ENCODE data around the gene P2RX7.
"Not testable (repeated sequence)": the region's sequence is repeated elsewhere in the genome, so short reads cannot be mapped to it uniquely, and the experiment has no call there.

P2RX7 gene

DNA sequence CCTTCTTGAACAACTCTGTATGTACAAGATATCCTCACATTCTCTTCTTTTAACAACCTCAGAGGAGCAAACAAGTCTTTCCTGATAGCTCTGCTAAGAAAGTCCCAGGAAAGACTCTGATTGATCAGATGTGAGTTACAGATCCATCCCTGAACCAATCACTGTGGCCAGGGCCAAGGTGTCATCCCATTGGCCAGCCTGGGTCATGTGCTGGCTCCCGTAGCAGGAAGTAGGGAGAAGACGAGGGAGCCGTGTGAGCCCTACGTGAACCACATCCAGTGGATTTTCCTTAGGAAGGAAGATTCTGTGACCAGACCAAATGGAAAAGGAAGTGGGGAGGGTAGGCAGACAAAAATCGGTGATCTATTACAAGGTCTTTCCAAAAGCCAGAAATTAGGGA, 5.6 kb downstream of the P2RX7 start:
- no peak for DNase-seq

DNA sequence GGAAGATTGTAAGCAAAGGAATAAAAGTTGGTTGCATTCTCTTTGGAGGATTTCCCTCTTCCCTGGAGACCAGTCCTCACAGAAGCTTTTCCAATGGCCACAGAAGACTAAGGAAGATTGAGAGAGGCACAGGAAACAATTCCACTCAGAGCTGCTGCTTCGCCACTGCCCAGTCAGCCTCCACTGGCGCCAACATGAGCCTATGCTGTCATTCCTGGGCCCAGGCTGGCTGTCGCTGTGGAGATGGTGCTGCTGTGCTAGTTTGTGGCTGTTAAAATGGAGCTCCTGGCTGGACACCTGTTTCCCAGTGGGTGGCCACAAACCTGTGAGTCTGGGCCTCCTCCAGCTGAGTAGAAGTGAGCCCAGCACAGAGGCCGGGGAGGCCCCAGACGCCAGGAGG, 6.6 kb downstream of the P2RX7 start:
- DNase-seq, result no peak

DNA sequence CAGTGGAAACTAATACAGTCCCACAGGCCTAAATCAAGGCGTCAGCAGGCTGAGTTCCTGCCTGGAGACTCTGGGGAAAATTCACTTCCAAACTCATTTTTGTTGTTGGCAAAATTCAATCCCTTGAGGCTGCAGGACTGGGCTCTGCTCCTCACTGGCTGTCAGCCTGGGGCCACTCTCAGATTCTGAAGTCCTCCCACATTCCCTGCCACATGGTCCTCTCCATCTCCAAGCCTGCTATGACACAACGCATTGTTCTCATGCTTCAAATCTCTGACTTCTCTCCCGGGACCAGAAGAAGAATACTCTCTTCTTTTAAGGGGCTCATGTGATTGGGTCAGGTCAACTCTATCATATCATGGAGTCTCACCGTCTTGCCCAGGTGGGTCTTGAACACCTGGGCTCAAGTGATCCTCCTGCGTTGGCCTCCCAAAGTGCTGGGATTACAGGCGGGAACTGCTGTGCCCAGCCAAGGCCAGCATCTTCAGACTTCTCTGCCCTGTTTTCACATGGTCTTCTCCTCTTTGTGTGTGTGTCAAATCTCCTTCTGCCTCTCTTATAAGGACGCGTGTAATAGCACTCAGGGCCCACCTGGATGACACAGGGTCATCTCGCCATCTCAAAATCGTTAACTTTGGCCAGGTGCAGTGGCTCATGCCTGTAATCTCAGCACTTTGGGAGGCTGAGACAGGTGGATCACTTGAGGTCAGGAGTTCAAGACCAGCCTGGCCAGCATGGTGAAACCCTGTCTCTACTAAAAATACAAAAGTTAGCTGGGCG, 9.7 kb downstream of the P2RX7 start:
- DNase-seq, result no peak

DNA sequence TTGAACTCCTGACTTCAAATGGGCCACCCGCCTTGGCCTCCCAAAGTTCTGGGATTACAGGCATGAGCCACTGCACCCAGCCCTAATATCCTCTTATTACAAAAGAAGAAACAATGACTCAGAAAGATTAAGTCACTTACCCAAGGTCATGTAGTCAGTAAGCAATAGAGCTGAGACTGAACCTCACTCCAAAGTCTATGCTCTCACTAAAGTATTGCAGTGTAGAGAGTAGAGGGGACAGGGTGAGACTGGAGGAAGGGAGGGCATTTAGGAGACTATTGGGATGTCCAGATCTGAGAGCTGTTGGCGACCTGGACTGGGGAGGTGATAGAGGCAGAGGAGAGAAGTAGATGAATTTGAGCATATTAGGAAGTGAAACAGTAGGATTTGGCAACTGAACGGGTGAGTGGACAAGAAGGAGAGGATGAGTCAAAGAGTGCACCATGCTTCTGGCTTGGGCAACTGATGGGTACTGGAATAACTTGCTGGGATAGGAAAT, 11.8 kb downstream of the P2RX7 start:
- peak in 1 of 2 donors; percentile 45 for DNase-seq

DNA sequence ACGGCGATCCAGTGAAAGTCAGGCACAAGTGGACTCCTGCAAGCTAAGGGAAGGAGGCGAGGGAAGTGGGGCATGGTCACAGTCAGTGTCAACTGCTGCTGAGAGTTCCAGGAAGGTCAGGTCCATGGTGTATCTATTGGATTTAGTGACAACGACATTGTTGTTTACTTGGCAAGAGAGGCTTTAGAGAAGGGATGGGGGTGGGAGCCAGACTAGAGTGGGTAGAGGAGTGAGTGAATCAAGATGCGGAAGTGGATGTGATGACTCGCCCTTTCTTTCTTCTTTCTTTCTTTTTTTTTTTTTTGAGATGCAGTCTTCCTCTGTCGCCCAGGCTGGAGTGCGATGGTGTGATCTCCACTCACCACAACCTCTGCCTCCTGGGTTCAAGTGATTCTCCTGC, 12.5 kb downstream of the P2RX7 start:
- DNase-seq, result no peak

DNA sequence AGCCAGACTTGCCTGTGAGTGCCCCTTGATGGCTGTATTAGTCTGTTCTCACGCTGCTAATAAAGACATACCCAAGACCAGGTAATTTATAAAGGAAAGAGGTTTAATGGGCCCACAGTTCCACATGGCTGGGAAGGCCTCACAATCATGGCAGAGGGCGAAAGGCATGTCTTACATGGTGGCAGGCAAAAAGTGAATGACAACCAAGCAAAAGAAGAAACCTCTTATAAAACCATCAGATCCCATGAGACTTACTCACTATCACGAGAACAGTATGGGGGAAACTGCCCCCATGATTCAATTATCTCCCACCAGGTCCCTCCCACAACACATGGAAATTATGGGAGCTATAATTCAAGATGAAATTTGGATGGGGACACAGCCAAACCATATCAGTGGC, 16.6 kb downstream of the P2RX7 start:
- not testable (repeated sequence) for DNase-seq

DNA sequence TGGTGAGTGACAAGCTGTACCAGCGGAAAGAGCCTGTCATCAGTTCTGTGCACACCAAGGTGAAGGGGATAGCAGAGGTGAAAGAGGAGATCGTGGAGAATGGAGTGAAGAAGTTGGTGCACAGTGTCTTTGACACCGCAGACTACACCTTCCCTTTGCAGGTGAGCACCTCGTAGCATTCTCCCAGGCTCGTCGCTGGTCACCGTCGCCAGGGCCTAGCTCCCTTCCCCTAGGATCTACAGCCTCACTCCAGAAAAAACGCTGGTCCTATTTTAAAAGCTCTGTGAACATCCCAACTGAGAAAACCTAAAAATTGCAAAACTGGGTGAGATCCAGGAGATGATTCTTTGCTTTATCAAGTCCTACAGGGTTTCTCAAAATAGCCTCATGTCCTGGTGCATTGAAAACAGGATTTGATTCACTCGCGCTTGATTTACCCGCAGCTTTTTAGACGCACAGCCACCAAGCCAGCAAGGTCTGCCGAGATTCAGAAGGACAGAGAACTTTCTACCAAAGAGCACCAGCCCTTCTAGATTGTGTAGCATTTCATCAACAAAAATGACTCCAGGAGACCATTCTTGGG, 22.2 kb downstream of the P2RX7 start:
- DNase-seq, result no peak

DNA sequence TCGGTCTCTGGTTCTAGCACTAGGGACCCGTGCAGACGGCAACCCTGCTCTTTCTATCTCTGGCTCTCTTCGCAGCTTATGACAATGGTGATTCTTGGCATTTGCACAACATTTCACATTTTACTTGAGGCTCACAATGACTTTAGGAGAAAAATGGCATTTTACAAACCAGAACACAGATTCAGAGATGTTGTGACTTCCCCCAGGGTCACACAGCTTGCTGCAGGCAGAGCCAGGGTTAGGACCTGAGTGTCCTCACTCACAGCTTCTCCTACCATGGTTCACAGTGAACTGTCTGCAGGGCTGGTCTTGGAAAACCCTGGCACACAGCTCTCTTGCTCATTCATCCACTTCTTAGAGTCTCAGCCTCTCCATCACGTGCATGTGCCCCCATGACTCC, 23.7 kb downstream of the P2RX7 start:
- no peak for DNase-seq

DNA sequence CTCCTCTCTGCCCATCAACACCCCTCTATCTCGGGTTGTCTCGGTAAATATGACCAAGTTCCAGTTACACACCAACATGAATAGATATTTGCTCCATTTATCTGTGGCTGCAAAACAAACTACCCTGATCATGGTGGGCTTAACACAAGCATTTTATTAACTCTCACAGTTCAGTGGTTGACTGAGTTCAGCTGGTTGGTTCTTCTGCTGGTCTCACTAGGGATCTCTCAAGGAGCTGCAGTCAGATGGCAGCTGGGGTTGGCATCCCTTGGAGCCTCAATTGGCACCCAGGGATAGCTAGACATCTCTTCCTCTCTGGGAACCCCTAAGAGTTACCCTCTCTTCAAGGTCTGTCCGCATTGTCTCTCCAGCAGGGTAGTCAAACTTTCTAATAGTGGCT, 25.4 kb downstream of the P2RX7 start:
- DNase-seq, result no peak

DNA sequence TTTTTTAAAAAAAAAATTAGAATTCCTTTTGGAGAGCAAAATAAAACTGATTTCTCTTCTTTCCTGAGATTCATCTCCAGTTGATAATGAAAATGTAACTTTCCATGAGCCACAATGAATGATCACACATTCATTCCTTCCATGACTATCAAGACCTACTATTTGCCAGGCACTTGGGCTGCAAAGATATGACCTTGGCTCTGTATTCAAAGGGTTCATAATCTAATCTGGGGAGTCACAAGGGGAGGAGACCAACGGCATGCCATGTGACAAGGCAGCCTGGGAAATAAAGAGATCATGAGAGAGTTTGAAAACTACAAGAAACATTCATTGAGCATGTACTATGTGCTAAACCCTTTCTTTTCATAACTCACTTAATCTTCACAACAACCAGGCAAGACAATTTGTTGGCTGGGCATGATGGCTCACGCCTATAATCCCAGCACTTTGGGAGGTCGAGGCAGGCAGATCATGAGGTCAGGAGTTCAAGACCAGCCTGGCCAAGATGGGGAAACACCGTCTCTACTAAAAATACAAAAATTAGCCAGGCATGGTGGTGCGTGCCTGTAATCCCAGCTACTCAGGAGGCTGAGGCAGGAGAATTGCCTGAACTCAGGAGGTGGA, 26.2 kb downstream of the P2RX7 start:
- DNase-seq, result not testable (repeated sequence)

DNA sequence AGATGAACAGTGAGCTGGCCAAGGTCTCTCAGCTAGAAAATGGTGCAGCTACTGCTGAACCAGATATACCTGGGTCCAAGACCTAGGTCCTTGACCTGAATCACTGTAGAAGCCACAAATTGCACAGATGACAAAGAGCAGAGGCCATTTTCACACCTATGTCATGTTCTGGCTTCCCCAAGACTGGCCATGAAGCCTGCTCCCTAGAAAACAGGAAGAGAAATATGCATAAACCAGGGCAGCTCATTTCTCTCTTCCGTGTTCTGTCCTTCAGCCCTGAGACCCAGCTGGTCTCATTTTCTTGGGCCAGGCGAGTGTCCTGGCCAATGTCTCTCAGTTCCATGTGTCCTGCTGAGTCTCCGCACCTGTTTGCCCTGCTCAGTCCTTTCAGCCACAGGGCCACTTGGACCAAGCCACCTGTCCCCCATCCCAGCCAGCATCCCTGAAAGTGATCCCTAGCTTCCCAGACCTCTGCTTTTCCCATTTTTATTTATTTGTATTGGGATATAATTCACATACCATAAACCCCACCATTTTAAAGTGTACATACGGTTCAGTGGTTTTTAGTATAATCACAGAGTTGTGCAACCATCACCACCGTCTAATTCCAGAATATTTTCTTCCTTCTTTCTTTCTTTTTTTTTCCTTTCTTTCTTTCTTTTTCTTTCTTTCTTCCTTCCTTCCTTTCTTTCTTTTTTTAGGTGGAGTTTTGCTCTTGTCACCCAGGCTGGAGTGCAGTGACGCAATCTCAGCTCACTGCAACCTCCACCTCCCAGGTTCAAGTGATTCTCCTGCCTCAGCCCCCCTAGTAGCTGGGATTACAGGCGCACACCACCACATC, 27.0 kb downstream of the P2RX7 start:
- DNase-seq, result no peak

DNA sequence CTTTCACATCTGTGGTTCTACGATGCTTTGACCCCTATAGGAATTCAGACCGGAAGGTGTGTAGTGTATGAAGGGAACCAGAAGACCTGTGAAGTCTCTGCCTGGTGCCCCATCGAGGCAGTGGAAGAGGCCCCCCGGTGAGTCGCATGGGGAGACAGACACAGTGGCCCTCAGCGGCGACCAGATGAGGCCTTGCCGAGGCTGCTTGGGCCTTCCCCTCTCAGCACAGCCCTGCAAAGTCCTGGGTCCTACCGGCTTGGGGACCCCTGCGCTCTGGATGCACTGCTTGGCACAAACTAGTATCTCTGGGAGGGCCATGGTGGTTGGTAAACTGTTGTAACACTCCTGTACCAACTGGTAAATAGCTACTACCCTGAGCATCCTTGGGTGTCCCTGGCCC, 29.7 kb downstream of the P2RX7 start:
- no peak for DNase-seq

DNA sequence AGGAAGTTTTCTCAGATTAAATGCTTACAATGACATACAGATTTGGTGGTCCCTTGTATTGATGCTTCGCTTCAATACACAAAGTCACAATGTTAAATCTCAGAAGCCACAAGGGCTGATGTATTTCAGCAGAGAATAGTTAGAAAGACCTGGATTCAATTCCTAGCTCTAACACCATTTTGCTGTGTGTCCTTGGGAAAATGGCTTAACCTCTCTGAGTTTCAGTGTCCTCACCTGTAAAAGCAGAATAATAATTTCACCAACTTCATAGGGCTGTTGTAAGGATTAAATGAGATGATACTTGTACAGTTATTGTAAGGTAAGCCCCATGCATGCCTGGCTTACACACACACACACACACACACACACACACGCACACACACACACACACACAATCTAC, 30.3 kb downstream of the P2RX7 start:
- no peak for DNase-seq

DNA sequence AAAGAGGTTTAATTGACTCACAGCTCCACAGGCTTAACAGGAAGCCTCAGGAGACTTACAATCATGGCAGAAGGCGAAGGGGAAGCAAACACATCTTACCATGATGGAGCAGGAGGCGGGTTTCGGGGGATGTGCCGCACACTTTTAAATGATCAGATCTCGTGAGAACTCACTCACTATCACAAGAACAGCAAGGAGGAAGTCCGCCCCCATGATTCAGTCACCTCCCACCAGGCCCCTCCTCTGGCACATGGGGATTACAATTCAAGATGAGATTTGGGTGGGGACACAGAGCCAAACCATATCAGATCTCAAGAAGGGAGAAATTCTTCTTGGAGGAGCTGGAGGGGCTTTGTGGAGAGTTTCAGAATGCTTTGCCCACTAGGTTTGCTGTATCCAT, 32.2 kb downstream of the P2RX7 start:
- DNase-seq, result not testable (repeated sequence)

DNA sequence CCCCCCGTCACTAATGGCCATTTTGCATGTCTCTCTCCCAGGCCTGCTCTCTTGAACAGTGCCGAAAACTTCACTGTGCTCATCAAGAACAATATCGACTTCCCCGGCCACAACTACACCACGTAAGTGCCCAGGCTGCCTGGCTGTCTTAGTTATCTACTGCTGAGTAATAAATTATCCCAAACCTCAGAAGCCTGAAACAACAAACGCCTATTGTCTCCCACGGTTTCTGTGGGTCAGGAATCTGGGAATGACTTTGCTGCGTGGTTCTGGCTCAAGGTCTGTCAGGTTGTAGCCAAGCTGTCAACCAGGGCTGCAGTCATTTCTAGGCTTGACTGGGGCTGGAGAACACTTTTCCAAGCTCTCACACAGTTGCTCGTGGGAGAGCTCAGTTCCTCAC, 32.6 kb downstream of the P2RX7 start:
- no peak for DNase-seq

DNA sequence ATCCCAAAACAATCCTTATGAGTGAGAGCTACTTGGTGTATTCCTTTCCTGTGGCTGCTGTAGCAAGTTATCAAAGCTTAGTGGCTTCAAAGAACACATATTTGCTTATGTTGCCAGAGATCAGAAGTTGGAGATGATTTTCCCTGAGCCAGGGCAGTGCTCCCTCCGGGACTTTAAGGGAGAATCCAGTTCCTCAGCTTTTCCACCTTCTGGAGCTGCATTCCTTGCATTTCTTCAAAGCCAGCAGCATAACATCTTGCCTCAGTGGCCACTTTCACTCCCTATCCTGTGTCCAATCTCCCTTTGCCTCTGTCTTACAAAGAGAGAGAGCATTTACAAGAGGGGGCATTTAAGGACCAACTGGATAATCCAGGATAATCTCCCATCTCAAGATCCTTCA, 33.7 kb downstream of the P2RX7 start:
- no peak for DNase-seq

DNA sequence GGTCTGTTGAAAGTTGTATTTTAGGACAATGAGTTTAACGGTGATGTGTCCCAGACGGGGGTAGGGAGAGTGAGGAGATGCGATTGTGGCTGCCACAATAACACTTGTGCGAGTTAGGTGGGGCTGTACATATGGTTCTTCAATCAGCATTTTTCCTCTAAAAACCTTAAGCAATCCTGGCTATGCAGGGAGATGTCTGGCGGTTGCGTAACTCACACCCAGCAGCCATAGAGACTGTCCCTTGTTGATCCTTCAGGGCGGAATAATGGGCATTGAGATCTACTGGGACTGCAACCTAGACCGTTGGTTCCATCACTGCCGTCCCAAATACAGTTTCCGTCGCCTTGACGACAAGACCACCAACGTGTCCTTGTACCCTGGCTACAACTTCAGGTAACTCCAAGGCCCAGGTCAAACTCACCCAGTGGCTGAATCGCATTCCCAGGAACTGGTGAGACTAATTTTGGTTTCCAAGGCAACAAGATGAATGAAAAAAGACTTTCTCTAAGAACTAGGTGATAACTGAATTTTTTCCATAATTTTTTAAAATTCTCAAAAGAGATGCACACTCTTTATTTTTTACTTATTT, 34.6 kb downstream of the P2RX7 start:
- no peak for DNase-seq

DNA sequence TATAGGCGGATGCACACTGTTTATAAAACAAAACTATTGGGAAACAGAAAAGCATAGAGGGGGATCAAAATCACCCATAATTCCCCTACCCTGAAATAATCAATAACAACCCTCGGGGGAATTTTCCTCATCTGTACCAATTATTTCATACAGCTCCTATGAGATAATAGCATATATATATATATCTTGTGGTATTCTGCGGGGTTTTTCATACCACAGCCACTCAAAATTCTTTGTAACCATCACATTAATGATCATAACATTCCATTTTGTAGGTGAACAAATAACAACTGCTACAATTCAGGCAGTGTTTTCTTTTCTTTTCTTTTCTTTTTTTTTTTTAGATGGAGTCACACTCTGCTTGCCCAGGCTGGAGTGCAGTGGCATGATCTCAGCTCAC, 35.3 kb downstream of the P2RX7 start:
- no peak for DNase-seq

DNA sequence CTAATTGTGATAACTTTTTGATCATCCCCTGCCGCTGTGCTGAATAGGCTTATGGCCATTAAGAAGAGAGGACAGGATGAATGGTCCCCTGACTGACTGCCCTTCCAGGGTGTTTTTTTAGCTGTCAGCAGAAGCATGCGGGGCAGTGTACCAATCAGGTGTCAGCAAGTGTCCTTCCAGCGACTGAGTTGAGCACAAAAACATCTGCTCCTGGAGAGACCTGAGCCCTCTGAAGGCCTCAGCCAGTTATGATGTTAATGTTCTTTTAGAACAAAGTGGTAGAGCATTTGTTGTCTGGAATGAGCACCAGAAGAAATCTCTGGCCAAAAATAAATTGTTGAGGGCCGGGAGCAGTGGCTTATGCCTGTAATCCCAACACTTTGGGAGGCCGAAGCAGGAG, 37.5 kb downstream of the P2RX7 start:
- no peak for DNase-seq

DNA sequence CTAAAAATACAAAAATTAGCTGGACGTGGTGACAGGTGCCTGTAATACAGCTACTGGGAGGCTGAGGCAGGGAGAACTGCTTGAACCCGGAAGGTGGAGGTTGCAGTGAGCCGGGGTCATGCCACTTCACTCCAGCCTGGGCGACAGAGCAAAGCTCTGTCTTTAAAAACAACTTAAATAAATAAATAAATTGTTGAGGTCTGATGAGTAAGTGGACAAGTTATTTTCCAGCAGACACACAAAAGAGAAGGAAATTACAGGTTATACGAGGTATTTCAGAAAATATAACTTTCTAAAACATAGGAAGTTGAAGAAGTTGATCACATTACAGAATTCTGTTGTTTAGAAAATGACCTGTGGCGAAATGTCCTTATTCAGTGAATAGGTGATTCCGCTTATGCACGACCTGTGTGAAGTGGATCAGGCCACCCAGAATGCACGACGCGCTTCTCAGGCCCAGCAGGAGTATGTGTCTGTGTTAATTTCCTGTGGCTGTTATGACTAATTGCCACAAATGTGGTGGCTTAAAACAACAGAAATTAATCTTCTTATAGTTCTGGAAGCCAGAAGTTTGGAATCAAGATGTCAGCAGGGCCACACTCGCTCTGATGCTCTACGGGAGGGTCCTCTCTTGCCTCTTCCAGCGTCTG, 38.1 kb downstream of the P2RX7 start:
- no peak for DNase-seq

DNA sequence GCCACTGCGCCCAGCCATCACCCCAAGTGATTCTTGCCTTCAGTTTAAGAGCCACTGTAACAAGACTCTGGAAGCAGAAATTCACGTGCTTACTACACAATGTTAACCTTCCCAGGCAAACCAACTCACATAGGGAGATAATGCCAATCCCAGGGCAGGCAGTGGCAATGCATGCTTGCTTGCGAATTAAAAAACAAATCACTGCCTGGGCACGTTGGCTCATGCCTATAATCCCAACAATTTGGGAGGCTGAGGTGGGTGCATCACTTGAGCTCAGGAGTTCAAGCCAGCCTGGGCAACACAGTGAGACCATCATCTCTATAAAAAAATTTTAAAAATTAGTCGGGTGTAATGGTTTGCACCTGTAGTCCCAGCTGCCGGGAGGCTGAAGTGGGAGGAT, 39.5 kb downstream of the P2RX7 start:
- no peak for DNase-seq

DNA sequence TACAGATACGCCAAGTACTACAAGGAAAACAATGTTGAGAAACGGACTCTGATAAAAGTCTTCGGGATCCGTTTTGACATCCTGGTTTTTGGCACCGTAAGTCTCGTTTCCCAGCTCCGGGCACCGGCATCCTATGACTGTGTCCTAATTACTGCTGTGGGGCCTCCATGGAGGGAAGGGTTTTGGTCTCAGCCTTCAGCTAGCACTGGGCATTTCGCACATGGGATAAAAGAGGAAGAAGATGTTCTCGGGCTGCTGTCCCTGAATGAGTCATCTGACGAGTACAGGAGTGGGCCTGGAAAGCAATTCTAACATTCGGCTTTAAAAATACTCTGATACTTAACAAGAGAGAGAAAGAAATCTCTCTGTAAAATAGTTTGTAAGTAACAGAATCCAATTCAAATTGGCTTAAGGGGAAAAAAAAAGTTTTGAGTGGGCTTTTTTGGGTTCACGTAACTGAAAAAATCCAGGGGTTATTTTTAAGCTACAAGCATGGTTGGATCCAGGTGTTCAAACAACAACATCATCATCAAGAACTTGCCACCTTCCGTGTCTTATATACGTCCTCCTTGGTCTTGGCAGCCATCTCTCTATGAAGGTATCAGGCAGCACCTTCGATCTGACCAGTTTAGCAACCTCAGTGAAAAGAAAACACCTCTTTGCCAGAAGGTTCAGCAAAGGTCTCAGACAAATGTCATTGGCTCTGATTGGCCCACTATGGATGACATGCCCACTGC, 42.9 kb downstream of the P2RX7 start:
- DNase-seq, result peak in 1 of 2 donors; percentile 38

All from CD4-positive, alpha-beta T cell treated with Interferon alpha-2 for 1 hour (primary cell).